ENCODE measurements around the gene FBRSL1.

Gene FBRSL1

DNA sequence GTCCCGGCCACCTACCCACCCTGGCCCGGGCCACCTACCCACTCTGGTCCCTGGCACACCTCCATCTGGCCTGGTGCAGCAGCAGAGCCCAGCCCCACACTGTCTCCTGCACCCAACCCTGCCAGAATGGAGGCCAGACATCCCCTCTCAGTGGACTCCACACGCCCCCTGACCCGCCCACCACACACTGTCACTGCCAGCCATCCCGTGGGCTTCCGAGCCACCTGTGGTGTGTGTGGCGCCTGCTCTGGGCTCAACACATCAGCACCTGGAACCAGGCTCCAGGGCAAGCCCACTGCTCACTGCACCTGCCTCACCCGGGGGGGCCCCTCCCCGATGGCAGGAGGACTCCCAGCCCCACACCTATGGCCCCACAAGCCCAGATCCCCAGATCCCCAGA is 50.5 kb downstream of the FBRSL1 start:
- TF ChIP-seq ARNTL (CRISPR knock-in tag; IDR thresholded peaks at IDR 0.05; ENCODE audit: borderline replicate concordance, low read depth) = no peak
- TF ChIP-seq, protein P1, sequence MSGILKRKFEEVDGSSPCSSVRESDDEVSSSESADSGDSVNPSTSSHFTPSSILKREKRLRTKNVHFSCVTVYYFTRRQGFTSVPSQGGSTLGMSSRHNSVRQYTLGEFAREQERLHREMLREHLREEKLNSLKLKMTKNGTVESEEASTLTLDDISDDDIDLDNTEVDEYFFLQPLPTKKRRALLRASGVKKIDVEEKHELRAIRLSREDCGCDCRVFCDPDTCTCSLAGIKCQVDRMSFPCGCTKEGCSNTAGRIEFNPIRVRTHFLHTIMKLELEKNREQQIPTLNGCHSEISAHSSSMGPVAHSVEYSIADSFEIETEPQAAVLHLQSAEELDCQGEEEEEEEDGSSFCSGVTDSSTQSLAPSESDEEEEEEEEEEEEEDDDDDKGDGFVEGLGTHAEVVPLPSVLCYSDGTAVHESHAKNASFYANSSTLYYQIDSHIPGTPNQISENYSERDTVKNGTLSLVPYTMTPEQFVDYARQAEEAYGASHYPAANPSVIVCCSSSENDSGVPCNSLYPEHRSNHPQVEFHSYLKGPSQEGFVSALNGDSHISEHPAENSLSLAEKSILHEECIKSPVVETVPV (CRISPR knock-in tag; IDR thresholded peaks at IDR 0.05) = no peak
- no peak for TF ChIP-seq ZFP3 (CRISPR knock-in tag; IDR thresholded peaks at IDR 0.05)
- TF ChIP-seq ZNF70 (CRISPR knock-in tag; IDR thresholded peaks at IDR 0.05) = no peak
- TF ChIP-seq ZNF8 (CRISPR knock-in tag; IDR thresholded peaks at IDR 0.05) = no peak
- TF ChIP-seq, protein P2, sequence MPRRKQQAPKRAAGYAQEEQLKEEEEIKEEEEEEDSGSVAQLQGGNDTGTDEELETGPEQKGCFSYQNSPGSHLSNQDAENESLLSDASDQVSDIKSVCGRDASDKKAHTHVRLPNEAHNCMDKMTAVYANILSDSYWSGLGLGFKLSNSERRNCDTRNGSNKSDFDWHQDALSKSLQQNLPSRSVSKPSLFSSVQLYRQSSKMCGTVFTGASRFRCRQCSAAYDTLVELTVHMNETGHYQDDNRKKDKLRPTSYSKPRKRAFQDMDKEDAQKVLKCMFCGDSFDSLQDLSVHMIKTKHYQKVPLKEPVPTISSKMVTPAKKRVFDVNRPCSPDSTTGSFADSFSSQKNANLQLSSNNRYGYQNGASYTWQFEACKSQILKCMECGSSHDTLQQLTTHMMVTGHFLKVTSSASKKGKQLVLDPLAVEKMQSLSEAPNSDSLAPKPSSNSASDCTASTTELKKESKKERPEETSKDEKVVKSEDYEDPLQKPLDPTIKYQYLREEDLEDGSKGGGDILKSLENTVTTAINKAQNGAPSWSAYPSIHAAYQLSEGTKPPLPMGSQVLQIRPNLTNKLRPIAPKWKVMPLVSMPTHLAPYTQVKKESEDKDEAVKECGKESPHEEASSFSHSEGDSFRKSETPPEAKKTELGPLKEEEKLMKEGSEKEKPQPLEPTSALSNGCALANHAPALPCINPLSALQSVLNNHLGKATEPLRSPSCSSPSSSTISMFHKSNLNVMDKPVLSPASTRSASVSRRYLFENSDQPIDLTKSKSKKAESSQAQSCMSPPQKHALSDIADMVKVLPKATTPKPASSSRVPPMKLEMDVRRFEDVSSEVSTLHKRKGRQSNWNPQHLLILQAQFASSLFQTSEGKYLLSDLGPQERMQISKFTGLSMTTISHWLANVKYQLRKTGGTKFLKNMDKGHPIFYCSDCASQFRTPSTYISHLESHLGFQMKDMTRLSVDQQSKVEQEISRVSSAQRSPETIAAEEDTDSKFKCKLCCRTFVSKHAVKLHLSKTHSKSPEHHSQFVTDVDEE (CRISPR knock-in tag; IDR thresholded peaks at IDR 0.05) = no peak
- TF ChIP-seq TOX (CRISPR knock-in tag; IDR thresholded peaks at IDR 0.05; ENCODE audit: borderline replicate concordance) = no peak
- TF ChIP-seq OSR1 (CRISPR knock-in tag; IDR thresholded peaks at IDR 0.05) = no peak
- no peak for TF ChIP-seq CSDC2 (CRISPR knock-in tag; IDR thresholded peaks at IDR 0.05)
- ATAC-seq = no peak

DNA sequence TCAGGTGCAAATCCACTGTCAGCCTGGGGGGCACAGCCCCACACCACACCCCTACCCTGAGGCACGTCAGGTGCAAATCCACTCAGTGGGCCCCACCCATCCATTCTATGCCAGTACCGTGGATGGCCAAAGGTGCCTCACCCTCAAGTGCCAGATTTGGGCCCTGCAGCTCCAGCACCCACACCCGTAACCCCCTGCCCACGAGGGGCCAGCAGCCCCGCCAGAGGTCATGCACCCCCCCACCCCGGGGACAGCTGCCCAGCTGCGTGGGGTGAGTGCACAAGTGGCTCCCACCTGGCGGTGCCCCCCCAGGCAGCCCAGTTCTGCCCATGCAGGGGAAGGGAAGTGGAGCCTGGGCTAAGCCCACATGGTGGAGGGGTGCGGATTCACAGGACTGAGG is 51.2 kb downstream of the FBRSL1 start:
- ATAC-seq = no peak
- TF ChIP-seq OSR1 (CRISPR knock-in tag; IDR thresholded peaks at IDR 0.05) (no peak), TCF4 (CRISPR knock-in tag; IDR thresholded peaks at IDR 0.05; ENCODE audit: borderline replicate concordance) (no peak), TOX (CRISPR knock-in tag; IDR thresholded peaks at IDR 0.05; ENCODE audit: borderline replicate concordance) (no peak), GLIS3 (CRISPR knock-in tag; IDR thresholded peaks at IDR 0.05) (no peak), ESRRG (CRISPR knock-in tag; IDR thresholded peaks at IDR 0.05) (no peak), ZNF8 (CRISPR knock-in tag; IDR thresholded peaks at IDR 0.05) (no peak), CSDC2 (CRISPR knock-in tag; IDR thresholded peaks at IDR 0.05) (no peak), ISL1 (CRISPR knock-in tag; IDR thresholded peaks at IDR 0.05) (no peak), ZC3H10 (CRISPR knock-in tag; IDR thresholded peaks at IDR 0.05) (no peak), PPARA (CRISPR knock-in tag; IDR thresholded peaks at IDR 0.05; ENCODE audit: borderline replicate concordance) (no peak), BACH2 (CRISPR knock-in tag; IDR thresholded peaks at IDR 0.05; ENCODE audit: borderline replicate concordance) (no peak), ZFP3 (CRISPR knock-in tag; IDR thresholded peaks at IDR 0.05) (no peak), ZFP30 (CRISPR knock-in tag; IDR thresholded peaks at IDR 0.05) (no peak)
- TF ChIP-seq, protein P1 (CRISPR knock-in tag; IDR thresholded peaks at IDR 0.05) = no peak
- TF ChIP-seq, protein P3, sequence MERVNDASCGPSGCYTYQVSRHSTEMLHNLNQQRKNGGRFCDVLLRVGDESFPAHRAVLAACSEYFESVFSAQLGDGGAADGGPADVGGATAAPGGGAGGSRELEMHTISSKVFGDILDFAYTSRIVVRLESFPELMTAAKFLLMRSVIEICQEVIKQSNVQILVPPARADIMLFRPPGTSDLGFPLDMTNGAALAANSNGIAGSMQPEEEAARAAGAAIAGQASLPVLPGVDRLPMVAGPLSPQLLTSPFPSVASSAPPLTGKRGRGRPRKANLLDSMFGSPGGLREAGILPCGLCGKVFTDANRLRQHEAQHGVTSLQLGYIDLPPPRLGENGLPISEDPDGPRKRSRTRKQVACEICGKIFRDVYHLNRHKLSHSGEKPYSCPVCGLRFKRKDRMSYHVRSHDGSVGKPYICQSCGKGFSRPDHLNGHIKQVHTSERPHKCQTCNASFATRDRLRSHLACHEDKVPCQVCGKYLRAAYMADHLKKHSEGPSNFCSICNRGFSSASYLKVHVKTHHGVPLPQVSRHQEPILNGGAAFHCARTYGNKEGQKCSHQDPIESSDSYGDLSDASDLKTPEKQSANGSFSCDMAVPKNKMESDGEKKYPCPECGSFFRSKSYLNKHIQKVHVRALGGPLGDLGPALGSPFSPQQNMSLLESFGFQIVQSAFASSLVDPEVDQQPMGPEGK (CRISPR knock-in tag; IDR thresholded peaks at IDR 0.05; ENCODE audit: borderline replicate concordance) = no peak
- TF ChIP-seq, protein P4, sequence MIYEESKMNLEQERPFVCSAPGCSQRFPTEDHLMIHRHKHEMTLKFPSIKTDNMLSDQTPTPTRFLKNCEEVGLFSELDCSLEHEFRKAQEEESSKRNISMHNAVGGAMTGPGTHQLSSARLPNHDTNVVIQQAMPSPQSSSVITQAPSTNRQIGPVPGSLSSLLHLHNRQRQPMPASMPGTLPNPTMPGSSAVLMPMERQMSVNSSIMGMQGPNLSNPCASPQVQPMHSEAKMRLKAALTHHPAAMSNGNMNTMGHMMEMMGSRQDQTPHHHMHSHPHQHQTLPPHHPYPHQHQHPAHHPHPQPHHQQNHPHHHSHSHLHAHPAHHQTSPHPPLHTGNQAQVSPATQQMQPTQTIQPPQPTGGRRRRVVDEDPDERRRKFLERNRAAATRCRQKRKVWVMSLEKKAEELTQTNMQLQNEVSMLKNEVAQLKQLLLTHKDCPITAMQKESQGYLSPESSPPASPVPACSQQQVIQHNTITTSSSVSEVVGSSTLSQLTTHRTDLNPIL (CRISPR knock-in tag; IDR thresholded peaks at IDR 0.05; ENCODE audit: low read depth) = no peak
- TF ChIP-seq, protein P5, sequence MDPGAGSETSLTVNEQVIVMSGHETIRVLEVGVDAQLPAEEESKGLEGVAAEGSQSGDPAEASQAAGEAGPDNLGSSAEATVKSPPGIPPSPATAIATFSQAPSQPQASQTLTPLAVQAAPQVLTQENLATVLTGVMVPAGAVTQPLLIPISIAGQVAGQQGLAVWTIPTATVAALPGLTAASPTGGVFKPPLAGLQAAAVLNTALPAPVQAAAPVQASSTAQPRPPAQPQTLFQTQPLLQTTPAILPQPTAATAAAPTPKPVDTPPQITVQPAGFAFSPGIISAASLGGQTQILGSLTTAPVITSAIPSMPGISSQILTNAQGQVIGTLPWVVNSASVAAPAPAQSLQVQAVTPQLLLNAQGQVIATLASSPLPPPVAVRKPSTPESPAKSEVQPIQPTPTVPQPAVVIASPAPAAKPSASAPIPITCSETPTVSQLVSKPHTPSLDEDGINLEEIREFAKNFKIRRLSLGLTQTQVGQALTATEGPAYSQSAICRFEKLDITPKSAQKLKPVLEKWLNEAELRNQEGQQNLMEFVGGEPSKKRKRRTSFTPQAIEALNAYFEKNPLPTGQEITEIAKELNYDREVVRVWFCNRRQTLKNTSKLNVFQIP (CRISPR knock-in tag; IDR thresholded peaks at IDR 0.05; ENCODE audit: borderline replicate concordance, low read depth) = no peak
